ENCODE data around the gene CEP97. TPM values are rescaled to one million over a fixed set of nuclear protein-coding genes. Genes with fewer than 3 reads are reported as not detected.

CEP97 gene
- total and polyA plus RNA-seq, 12 donors = 1.2 to 21.3 (median 8.2) TPM

DNA sequence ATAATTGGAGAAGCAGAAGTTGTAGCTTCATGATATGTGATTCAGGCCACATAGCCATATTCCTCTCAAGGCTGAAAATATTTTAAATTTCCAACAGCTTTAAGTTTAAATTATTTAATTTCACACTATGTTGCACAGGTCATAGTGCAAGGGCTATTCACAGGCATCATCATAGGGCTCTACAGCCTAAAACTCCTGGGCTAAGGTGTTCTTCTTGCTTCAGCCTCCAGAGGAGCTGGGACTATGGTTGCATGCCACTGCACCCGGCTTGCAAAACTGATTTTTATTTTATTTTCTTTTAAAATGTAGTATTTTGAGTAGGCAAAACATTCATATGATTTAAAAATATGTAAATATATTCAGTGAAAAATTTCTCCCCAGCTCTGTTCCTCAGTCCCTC, 6.0 kb upstream of the CEP97 start:
- WGBS, 4 donors = 70 to 83% (median 74%) methylated on average over 1 of the region's 1 CpG
- TF ChIP-seq POLR2A (IDR thresholded peaks at IDR 0.05) = no peak
- TF ChIP-seq, protein P1, sequence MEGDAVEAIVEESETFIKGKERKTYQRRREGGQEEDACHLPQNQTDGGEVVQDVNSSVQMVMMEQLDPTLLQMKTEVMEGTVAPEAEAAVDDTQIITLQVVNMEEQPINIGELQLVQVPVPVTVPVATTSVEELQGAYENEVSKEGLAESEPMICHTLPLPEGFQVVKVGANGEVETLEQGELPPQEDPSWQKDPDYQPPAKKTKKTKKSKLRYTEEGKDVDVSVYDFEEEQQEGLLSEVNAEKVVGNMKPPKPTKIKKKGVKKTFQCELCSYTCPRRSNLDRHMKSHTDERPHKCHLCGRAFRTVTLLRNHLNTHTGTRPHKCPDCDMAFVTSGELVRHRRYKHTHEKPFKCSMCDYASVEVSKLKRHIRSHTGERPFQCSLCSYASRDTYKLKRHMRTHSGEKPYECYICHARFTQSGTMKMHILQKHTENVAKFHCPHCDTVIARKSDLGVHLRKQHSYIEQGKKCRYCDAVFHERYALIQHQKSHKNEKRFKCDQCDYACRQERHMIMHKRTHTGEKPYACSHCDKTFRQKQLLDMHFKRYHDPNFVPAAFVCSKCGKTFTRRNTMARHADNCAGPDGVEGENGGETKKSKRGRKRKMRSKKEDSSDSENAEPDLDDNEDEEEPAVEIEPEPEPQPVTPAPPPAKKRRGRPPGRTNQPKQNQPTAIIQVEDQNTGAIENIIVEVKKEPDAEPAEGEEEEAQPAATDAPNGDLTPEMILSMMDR (IDR thresholded peaks at IDR 0.05) = no peak
- intact Hi-C loops (cut with DNase I) = no loop called here
- H3K4me1 ChIP-seq (replicated peaks in 1 of 2) = no peaks in the 10 kb centered on the region
- no peaks in the 10 kb centered on the region for H3K9me3 ChIP-seq (replicated peaks in 1 of 3)
- H3K27ac ChIP-seq = no peak overlapping the region
- no peaks in the 10 kb centered on the region for H3K27me3 ChIP-seq
- DNase-seq = no peak
- no peaks in the 10 kb centered on the region for H3K36me3 ChIP-seq (replicated peaks in 1 of 2)
- H3K4me3 ChIP-seq = no peak overlapping the region

DNA sequence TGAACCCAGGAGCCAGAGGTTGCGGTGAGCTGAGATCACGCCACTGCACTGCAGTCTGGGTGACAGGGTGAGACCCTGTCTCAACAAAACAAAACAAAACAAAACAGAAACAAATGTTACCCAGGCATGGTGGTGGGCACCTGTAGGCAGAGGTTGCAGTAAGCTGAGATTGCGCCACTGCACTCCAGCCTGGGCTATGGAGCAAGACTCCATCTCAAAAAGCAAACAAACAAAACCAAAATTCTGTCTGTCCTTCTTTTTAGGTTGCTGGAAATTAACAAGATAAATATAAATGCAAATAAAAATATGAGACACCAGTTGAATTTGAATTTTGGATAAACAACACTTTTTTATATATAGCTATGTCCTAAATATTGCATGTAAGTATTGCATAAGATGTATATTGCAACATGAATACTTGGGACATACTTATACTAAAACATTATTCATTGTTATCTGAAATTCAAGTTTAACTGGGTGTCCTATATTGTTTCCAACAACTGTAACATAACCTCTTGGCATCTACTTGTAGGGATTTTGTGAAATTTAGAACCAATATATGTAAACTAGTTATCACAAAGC, 4.7 kb upstream of the CEP97 start:
- Histone ChIP-seq H3K4me1 (replicated peaks in 1 of 2) (peaks cover 0 to 5% of the 10 kb centered on the region in 2 donors), H3K9me3 (replicated peaks in 1 of 3) (no peaks in the 10 kb centered on the region), H3K4me3 (no peak overlapping the region), H3K27ac (no peak overlapping the region), H3K36me3 (replicated peaks in 1 of 2) (no peaks in the 10 kb centered on the region), H3K27me3 (no peaks in the 10 kb centered on the region)
- no peak for DNase-seq
- WGBS, 4 donors = 93 to 96% (median 96%) methylated on average over 3 of the region's 3 CpGs
- intact Hi-C loops (cut with DNase I) = no loop called here
- TF ChIP-seq POLR2A (IDR thresholded peaks at IDR 0.05) = no peak
- TF ChIP-seq, protein P1 (IDR thresholded peaks at IDR 0.05) = no peak

DNA sequence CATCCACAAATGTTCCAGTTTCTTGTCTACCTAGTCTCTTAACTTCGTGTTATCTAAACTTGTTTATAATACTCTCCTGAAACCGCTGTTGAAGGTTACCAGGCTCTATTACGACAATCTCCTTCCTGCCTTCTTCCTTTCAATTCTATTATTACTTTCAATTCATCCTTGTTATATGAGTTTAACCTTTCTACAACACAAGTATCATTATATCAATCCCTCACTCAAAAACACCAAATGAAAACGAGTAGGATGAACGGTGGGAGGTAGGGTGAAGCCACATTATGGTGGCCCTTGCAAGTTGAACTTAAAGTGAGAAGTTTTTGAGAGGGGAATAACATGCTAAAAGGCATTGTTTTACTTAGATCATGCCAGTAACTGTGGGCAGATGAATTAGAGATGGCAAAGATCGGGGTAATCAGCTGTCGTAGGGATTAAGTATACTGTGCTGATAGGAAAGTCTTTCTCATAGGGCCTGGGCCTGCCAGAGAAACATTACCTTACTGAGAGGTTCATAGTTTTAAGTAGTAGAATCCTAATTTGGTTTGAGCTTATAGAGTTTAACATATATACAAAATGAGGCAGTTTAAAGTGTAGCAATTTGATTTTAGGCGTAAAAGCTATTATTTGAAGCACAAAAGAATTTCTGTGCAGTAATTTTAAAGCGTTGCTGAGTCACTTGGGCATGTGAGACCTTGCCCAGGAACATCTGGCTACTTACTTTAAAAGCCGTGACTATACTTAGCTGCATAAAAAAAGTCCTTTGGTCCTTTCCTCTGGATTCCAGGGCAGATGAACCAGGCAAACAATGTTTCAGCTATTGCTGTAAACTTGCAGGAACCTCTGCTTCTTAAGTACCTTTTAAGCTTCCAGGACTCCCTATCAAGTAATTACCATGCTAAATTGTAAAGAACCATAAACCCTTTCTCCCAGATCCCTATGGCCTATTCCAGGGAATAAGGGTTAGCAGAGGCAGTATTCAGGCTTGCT, 3.3 kb upstream of the CEP97 start:
- H3K27me3 ChIP-seq = no peaks in the 10 kb centered on the region
- no peaks in the 10 kb centered on the region for H3K9me3 ChIP-seq (replicated peaks in 1 of 3)
- H3K27ac ChIP-seq = no peak overlapping the region
- H3K4me3 ChIP-seq = no peak overlapping the region
- peaks cover 3 to 12% of the 10 kb centered on the region in 2 donors for H3K4me1 ChIP-seq (replicated peaks in 1 of 2)
- H3K36me3 ChIP-seq (replicated peaks in 1 of 2) = no peaks in the 10 kb centered on the region
- 60 to 69% (median 66%) methylated on average over 10 of the region's 10 CpGs for WGBS, 4 donors
- no peak for DNase-seq
- TF ChIP-seq POLR2A (IDR thresholded peaks at IDR 0.05) = no peak
- TF ChIP-seq, protein P1 (IDR thresholded peaks at IDR 0.05) = no peak
- intact Hi-C loops (cut with DNase I) = no loop called here

DNA sequence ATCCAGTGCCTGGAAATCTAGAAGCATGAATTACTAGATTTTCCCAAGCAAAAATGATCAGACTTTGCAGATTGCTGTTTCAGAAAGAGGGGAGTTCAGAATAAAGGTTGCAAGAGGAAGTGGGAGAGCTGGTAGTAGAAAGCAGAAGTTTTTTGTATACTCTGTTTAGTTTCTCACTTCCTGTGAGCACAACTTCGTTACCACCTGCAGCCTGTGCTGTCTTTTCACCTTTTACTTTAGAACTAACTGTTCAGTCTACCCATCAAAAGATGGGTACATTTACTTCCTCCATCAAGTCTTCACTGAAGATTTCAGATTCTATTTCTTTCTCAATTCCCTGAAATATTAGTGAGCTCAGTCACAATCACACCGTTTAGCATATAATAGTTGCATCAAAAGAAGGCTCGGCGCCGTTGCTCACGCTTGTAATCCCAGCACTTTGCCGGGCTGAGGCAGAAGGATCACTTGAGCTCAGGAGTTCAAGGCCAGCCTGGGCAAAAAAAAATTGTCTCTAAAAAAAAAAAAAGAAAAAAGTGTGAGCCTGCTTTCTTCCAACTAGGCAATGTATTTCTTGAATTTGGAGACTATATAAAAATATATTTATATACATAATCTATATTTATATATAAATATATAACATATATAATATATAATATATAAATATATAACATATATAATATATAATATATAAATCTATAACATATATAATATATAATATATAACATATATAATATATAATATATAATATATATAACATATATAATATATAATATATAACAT, 1.8 kb upstream of the CEP97 start:
- H3K36me3 ChIP-seq (replicated peaks in 1 of 2) = no peaks in the 10 kb centered on the region

More for the DNA sequence above, 1.8 kb upstream of the CEP97 start:
- TF ChIP-seq, protein P1 (IDR thresholded peaks at IDR 0.05) = no peak
- TF ChIP-seq POLR2A (IDR thresholded peaks at IDR 0.05) = no peak
- peak in 4 of 7 donors; percentile 34 to 64 (median 38) for DNase-seq
- Histone ChIP-seq H3K4me3 (no peak overlapping the region), H3K4me1 (replicated peaks in 1 of 2) (peaks cover 3 to 12% of the 10 kb centered on the region in 2 donors), H3K9me3 (replicated peaks in 1 of 3) (no peaks in the 10 kb centered on the region), H3K27ac (no peak overlapping the region), H3K27me3 (no peaks in the 10 kb centered on the region)
- intact Hi-C loops (cut with DNase I) = no loop called here
- 53 to 67% (median 63%) methylated on average over 7 of the region's 7 CpGs for WGBS, 4 donors

All from adrenal gland (tissue), 12 donors.